Mesendoderm (in vitro differentiated cells): ENCODE measurements around the gene ADAMTS9.

Experiments used
- DNase-seq: peaks from one replicate; pipeline ENCODE4 v3.0.0; 2013
- H2AK5ac ChIP-seq: 2 replicates; pipeline ENCODE4 v1.6.1; 2013; ENCODE audit warnings: low read length, inconsistent platforms
- H2BK120ac ChIP-seq: 2 replicates; pipeline ENCODE4 v1.6.1; 2013; ENCODE audit warnings: low read depth, mild to moderate bottlenecking, low read length, moderate library complexity, mixed read lengths
- H2BK15ac ChIP-seq: replicated peaks from 2 replicates; pipeline ENCODE4 v1.6.1; 2013; ENCODE audit warnings: low read depth, mild to moderate bottlenecking, moderate library complexity
- H2BK5ac ChIP-seq: 2 replicates; pipeline ENCODE4 v1.6.1; 2013; ENCODE audit warnings: low read length, inconsistent platforms
- H3K18ac ChIP-seq: 2 replicates; pipeline ENCODE4 v1.6.1; 2013; ENCODE audit warnings: mild to moderate bottlenecking, low read length, mixed read lengths
- H3K23ac ChIP-seq: one replicate; pipeline ENCODE4 v1.6.1; 2013; ENCODE audit warnings: low read length
- H3K27ac ChIP-seq: 2 replicates; pipeline ENCODE4 v1.5.1; 2013; ENCODE audit warnings: low read depth, mild to moderate bottlenecking, inconsistent platforms, low read length, moderate library complexity
- H3K27me3 ChIP-seq: 2 replicates; pipeline ENCODE4 v1.6.1; 2013; ENCODE audit warnings: low read length, control low read depth, mild to moderate bottlenecking, inconsistent platforms; ENCODE audit not compliant: insufficient read depth, poor library complexity
- H3K36me3 ChIP-seq: 2 replicates; pipeline ENCODE4 v1.6.1; 2013; ENCODE audit warnings: low read length, inconsistent platforms; ENCODE audit not compliant: control insufficient read depth, insufficient read depth
- H3K4ac ChIP-seq: one replicate; pipeline ENCODE4 v1.6.1; 2013; ENCODE audit warnings: low read depth, mild to moderate bottlenecking, low read length, moderate library complexity
- H3K4me1 ChIP-seq: 2 replicates; pipeline ENCODE4 v1.6.1; 2013; ENCODE audit warnings: low read depth, low read length, inconsistent platforms; ENCODE audit not compliant: control insufficient read depth
- H3K4me2 ChIP-seq: 2 replicates; pipeline ENCODE4 v1.6.1; 2013; ENCODE audit warnings: low read length
- H3K4me3 ChIP-seq: 2 replicates; pipeline ENCODE4 v1.5.1; 2013; ENCODE audit warnings: mild to moderate bottlenecking, low read length
- H3K56ac ChIP-seq: one replicate; pipeline ENCODE4 v1.6.1; 2013; ENCODE audit warnings: low read length
- H3K79me1 ChIP-seq: 2 replicates; pipeline ENCODE4 v1.6.1; 2013; ENCODE audit warnings: low read length, inconsistent platforms
- H3K79me2 ChIP-seq: 2 replicates; pipeline ENCODE4 v1.6.1; 2013; ENCODE audit warnings: mild to moderate bottlenecking, low read length; ENCODE audit not compliant: control insufficient read depth, insufficient read depth
- H3K9ac ChIP-seq: 2 replicates; pipeline ENCODE4 v1.6.1; 2013; ENCODE audit warnings: low read length, inconsistent platforms
- H4K5ac ChIP-seq: one replicate; pipeline ENCODE4 v1.6.1; 2013; ENCODE audit warnings: low read length
- H4K8ac ChIP-seq: one replicate; pipeline ENCODE4 v1.6.1; 2013; ENCODE audit warnings: low read depth, mild to moderate bottlenecking, control low read depth, low read length, moderate library complexity
- WGBS: extraction: QIAGEN DNeasy Blood & Tissue Kit; methylation state at CpG from one replicate; pipeline ENCODE4 v1.1.7; 2013; ENCODE audit warnings: low lambda C conversion rate, missing lambda C conversion rate; ENCODE audit not compliant: insufficient coverage; ENCODE audit errors: extremely low coverage; 5-methylcytosine and 5-hydroxymethylcytosine counted together

The ADAMTS9 gene

DNA sequence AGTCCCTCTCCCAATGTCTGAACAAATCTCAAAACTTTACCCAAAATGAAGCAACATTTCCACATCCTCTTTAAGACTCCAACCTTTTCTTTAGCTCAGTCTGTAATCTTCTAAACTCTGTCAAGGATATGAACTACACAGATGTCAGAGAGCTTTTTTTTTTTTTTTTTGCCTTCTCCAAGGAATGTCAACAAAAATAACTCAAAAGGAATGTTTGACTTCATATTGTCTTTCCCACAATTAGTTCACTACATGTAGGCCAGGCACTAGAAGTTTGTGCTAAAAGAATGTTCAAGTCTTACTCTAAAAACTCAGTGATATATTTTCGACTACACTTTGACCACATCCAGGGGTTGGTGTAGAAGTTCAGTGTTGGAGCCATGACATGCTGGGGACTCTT lies 37.1 kb downstream of the ADAMTS9 start:
- Histone ChIP-seq H3K27me3 (no peaks in the 10 kb centered on the region), H3K79me1 (no peaks in the 10 kb centered on the region), H4K8ac (no peak overlapping the region), H2BK120ac (no peak overlapping the region), H3K18ac (no peak overlapping the region), H3K9ac (no peak overlapping the region), H3K36me3 (no peaks in the 10 kb centered on the region), H3K4me2 (no peak overlapping the region), H2BK5ac (no peak overlapping the region), H2AK5ac (no peak overlapping the region), H2BK15ac (no peak overlapping the region), H3K4me1 (peaks cover 14% of the 10 kb centered on the region), H3K27ac (peak overlapping the region; percentile 38), H3K4ac (no peak overlapping the region), H3K56ac (no peak overlapping the region), H3K4me3 (no peak overlapping the region), H3K79me2 (no peaks in the 10 kb centered on the region), H4K5ac (no peak overlapping the region), H3K23ac (no peak overlapping the region)
- no CpG with 5 or more reads among the region's 1 CpG for WGBS
- DNase-seq, result no peak

DNA sequence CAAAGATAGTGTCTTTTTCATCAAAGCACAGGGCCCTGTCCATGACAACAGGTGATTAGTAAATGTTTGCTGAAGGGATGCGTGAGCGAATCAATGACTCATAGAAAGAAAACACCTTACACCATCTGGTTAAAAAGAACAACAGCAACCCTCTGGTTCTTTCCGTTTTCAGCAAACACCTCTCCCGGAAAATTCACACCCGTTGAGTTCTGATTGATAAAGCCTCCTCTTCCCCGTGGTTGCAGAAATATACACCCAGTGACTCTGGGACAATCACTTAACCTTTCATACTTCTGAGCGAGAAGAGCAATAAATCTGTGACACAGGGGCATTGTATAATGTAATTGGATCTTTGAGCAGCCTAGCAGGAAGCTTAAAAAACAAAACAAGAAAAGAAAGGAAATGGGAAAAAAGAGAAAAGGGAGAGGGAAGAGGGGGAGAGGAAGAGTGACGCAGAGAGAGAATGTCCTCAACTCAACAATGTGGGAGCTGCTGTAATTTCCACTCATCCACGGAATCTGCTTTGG lies 37.6 kb downstream of the ADAMTS9 start:
- Histone ChIP-seq H4K8ac (no peak overlapping the region), H3K79me2 (no peaks in the 10 kb centered on the region), H3K56ac (no peak overlapping the region), H3K18ac (no peak overlapping the region), H2BK5ac (no peak overlapping the region), H3K4me3 (no peak overlapping the region), H2AK5ac (no peak overlapping the region), H2BK120ac (no peak overlapping the region), H3K4ac (no peak overlapping the region), H3K27ac (peak overlapping the region; percentile 38), H4K5ac (no peak overlapping the region), H3K36me3 (no peaks in the 10 kb centered on the region), H3K27me3 (no peaks in the 10 kb centered on the region), H3K4me2 (no peak overlapping the region), H2BK15ac (no peak overlapping the region), H3K23ac (no peak overlapping the region), H3K4me1 (peaks cover 12% of the 10 kb centered on the region), H3K79me1 (no peaks in the 10 kb centered on the region), H3K9ac (no peak overlapping the region)
- no CpG with 5 or more reads among the region's 9 CpGs for WGBS
- DNase-seq, result peak; percentile 79

DNA sequence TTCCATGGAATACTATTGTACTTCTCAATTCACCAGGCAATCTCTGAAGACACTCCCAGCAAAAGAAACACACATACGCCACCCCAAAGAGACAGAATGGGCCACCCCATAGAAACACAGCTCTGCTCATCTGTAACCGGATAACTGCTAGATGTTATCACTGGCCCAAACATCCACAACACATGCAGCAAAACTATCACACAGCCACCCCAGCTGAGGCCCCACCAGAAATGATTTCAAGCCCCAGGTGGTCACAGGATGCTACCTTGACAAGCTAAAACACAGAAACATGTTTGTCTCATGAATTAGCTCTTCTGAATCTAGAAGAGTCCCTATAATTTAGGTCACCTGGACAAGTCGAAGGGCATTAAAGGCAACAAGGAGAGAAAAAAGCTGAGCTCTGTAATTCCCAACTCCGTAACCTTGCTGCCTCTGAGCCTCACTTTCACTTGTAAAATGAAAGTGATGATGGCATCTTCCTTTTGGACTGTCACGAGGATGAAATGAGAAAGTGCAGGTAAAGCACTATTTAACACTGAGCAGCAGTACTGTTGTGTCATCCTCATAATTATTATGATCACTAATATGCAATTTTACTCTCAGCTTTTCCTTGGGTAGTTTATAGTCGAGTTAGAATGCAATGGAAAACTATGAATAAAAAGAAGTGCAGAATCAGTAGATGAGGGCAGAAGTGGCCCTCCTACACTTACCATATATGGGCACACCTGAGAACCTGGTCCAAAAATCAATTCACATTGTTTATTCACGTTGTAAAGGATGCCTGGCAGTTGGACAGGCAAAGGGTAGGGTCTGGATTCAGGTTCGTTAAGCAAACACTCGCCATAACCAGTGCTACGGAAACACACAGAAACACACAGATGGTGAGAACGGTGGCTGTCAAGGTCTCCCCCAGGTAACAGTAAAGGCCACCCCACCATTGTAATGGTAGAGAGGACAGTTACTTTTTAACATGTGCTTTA lies 38.6 kb downstream of the ADAMTS9 start:
- H3K56ac ChIP-seq, result no peak overlapping the region
- no peak overlapping the region for H2BK5ac ChIP-seq
- no peak overlapping the region for H4K5ac ChIP-seq
- H3K4me1 ChIP-seq, result peaks cover 9% of the 10 kb centered on the region
- no peaks in the 10 kb centered on the region for H3K79me1 ChIP-seq
- no peak overlapping the region for H3K4ac ChIP-seq
- no peak for DNase-seq
- no peak overlapping the region for H3K4me2 ChIP-seq
- no peak overlapping the region for H3K27ac ChIP-seq
- no peaks in the 10 kb centered on the region for H3K36me3 ChIP-seq
- H3K79me2 ChIP-seq, result no peaks in the 10 kb centered on the region
- H3K4me3 ChIP-seq, result no peak overlapping the region
- H2BK120ac ChIP-seq, result no peak overlapping the region
- H4K8ac ChIP-seq, result no peak overlapping the region
- no peak overlapping the region for H3K9ac ChIP-seq
- no peak overlapping the region for H3K18ac ChIP-seq
- H3K23ac ChIP-seq, result no peak overlapping the region
- H2BK15ac ChIP-seq, result no peak overlapping the region
- no peak overlapping the region for H2AK5ac ChIP-seq
- WGBS, result no CpG with 5 or more reads among the region's 11 CpGs
- H3K27me3 ChIP-seq, result no peaks in the 10 kb centered on the region

DNA sequence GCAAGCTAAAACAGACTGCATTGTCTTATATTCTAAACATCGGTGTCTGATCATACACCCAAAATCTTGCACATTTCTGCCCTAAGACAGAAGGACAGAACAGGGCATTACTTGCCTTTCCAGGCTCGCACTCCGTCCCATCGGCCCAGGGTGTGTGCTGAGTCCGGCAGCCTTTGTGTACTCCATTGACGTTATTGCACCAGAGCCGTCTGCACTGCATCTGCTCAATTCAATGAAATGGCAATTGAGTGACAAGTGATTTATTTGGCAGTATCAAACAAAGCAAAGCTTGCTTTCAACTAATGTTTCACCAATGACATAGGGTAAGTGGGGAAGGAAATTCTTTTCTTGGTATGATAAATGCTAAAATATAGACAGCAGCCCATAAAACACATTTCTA lies 40.0 kb downstream of the ADAMTS9 start:
- Histone ChIP-seq H3K36me3 (no peaks in the 10 kb centered on the region), H4K8ac (no peak overlapping the region), H3K18ac (no peak overlapping the region)

DNA sequence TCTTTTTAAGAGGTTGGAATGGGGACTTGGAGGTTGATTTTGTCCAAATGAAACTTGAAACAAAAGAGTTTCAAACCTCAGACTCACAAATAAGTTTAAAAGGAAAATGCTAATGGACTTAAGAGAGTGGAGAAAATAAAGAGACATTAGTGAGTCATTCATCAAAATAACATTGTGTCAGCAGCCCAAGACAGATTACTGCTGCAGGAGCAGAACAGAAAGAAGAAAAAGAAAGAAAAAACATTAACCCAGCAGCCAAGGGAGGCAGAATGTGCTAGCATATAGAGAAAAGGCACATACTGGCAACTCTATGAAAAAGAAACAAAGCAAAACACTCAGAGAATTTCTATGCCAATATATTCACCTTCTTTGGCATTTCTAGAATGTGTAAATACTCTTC lies 42.6 kb downstream of the ADAMTS9 start:
- Histone ChIP-seq H3K27me3 (no peaks in the 10 kb centered on the region), H3K36me3 (no peaks in the 10 kb centered on the region), H3K27ac (no peak overlapping the region), H2BK15ac (no peak overlapping the region), H4K8ac (no peak overlapping the region), H3K4me2 (no peak overlapping the region), H2BK120ac (no peak overlapping the region), H2BK5ac (no peak overlapping the region), H3K18ac (no peak overlapping the region), H3K4ac (no peak overlapping the region), H3K9ac (no peak overlapping the region), H3K79me1 (no peaks in the 10 kb centered on the region), H3K4me1 (peaks cover 2% of the 10 kb centered on the region), H3K56ac (no peak overlapping the region), H2AK5ac (no peak overlapping the region), H3K4me3 (no peak overlapping the region), H4K5ac (no peak overlapping the region), H3K23ac (no peak overlapping the region), H3K79me2 (no peaks in the 10 kb centered on the region)
- DNase-seq, result no peak

More for the DNA sequence above, 40.0 kb downstream of the ADAMTS9 start:
- Histone ChIP-seq H3K56ac (no peak overlapping the region), H2BK120ac (no peak overlapping the region), H3K4me1 (peaks cover 9% of the 10 kb centered on the region), H2AK5ac (no peak overlapping the region), H3K27me3 (no peaks in the 10 kb centered on the region), H2BK15ac (no peak overlapping the region), H3K23ac (no peak overlapping the region), H3K9ac (no peak overlapping the region), H3K27ac (no peak overlapping the region), H3K4me3 (no peak overlapping the region), H2BK5ac (no peak overlapping the region), H3K79me1 (no peaks in the 10 kb centered on the region), H3K79me2 (no peaks in the 10 kb centered on the region), H3K4ac (no peak overlapping the region), H4K5ac (no peak overlapping the region), H3K4me2 (no peak overlapping the region)
- WGBS, result no CpG with 5 or more reads among the region's 7 CpGs
- no peak for DNase-seq
